IMR-90 (cell line): ENCODE results near the gene NDST3. TPM values are rescaled to one million over a fixed set of nuclear protein-coding genes. Genes with fewer than 3 reads are reported as not detected.

ENCODE experiments used
- ATAC-seq: fragments of 200-7000 bp; cut with Tn5 transposase; 2 replicates; pipeline ENCODE4 v1.9.1; 2020; ENCODE audit warnings: low read depth, mild to moderate bottlenecking, moderate library complexity
- BruUV-seq: library from RNA; stranded (reverse); fragments of 400-500 nt; replicated peaks from 2 replicates; lab custom pipeline; 2021; lab: Mats Ljungman, UMichigan
- CTCF ChIA-PET: fragments of 300-600 bp; formaldehyde crosslinking; extraction: SDS; loops from one replicate; lab custom pipeline; 2021; ENCODE audit warnings: antibody characterized with exemption; lab: Yijun Ruan, JAX
- POLR2A ChIA-PET: fragments of 300-600 bp; sonication (Branson Sonifier 250); formaldehyde crosslinking; loops from one replicate; lab custom pipeline; 2022; ENCODE audit warnings: antibody characterized with exemption; ENCODE audit not compliant: unreplicated experiment; lab: Charles Lee
- DNase-seq: peaks from one replicate; pipeline ENCODE4 v3.0.0; 2013
- H2AFZ ChIP-seq: replicated peaks from 2 replicates; pipeline ENCODE3; 2013; ENCODE audit warnings: low read length, mild to moderate bottlenecking; ENCODE audit not compliant: poor library complexity
- H2AK5ac ChIP-seq: 2 replicates; pipeline ENCODE4 v1.6.1; 2013; ENCODE audit warnings: low read depth, low read length, inconsistent platforms
- H2AK9ac ChIP-seq: replicated peaks from 2 replicates; pipeline ENCODE3; 2013; ENCODE audit warnings: mild to moderate bottlenecking, low read depth, low read length, moderate library complexity; ENCODE audit not compliant: poor library complexity
- H2BK120ac ChIP-seq: 2 replicates; pipeline ENCODE4 v1.6.1; 2013; ENCODE audit warnings: low read depth, low read length, inconsistent platforms
- H2BK15ac ChIP-seq: 3 replicates; pipeline ENCODE4 v1.6.1; 2013; ENCODE audit warnings: low read depth, low read length, inconsistent platforms
- H2BK20ac ChIP-seq: 2 replicates; pipeline ENCODE4 v1.6.1; 2013; ENCODE audit warnings: low read depth, mild to moderate bottlenecking, inconsistent platforms, low read length, moderate library complexity
- H2BK5ac ChIP-seq: 2 replicates; pipeline ENCODE4 v1.6.1; 2013; ENCODE audit warnings: mild to moderate bottlenecking, low read depth, low read length, inconsistent platforms; ENCODE audit not compliant: poor library complexity, severe bottlenecking
- H3K14ac ChIP-seq: replicated peaks from 2 replicates; pipeline ENCODE4 v1.6.1; 2013; ENCODE audit warnings: low read depth, low read length, inconsistent platforms
- H3K18ac ChIP-seq: 2 replicates; pipeline ENCODE4 v1.6.1; 2013; ENCODE audit warnings: low read depth, low read length, control low read depth
- H3K23ac ChIP-seq: 2 replicates; pipeline ENCODE4 v1.6.1; 2013; ENCODE audit warnings: low read depth, low read length, inconsistent platforms
- H3K27ac ChIP-seq: 2 replicates; pipeline ENCODE4 v1.5.1; 2013; ENCODE audit warnings: mild to moderate bottlenecking, control low read depth, low read length; ENCODE audit not compliant: insufficient read depth
- H3K27me3 ChIP-seq: 2 replicates; pipeline ENCODE4 v1.6.1; 2013; ENCODE audit warnings: low read length; ENCODE audit not compliant: control insufficient read depth, insufficient read depth
- H3K36me3 ChIP-seq: 2 replicates; pipeline ENCODE4 v1.6.1; 2013; ENCODE audit warnings: low read length, mixed read lengths; ENCODE audit not compliant: control insufficient read depth, insufficient read depth
- H3K4ac ChIP-seq: 2 replicates; pipeline ENCODE4 v1.6.1; 2013; ENCODE audit warnings: low read depth, low read length, inconsistent platforms
- H3K4me1 ChIP-seq: 2 replicates; pipeline ENCODE4 v1.6.1; 2013; ENCODE audit warnings: low read length, mixed read lengths; ENCODE audit not compliant: control insufficient read depth, insufficient read depth
- H3K4me2 ChIP-seq: 2 replicates; pipeline ENCODE4 v1.6.1; 2013; ENCODE audit warnings: low read depth, mild to moderate bottlenecking, control low read depth, low read length, moderate library complexity
- H3K4me3 ChIP-seq: 2 replicates; pipeline ENCODE4 v1.5.1; 2013; ENCODE audit warnings: low read depth, mild to moderate bottlenecking, control low read depth, low read length, moderate library complexity; ENCODE audit not compliant: insufficient read depth
- H3K56ac ChIP-seq: 2 replicates; pipeline ENCODE4 v1.6.1; 2013; ENCODE audit warnings: low read length, inconsistent platforms; ENCODE audit not compliant: insufficient read depth; ENCODE audit errors: extremely low read depth
- H3K79me1 ChIP-seq, 2 experiments: 2 replicates each; pipeline ENCODE4 v1.6.1; 2013; ENCODE audit warnings: low read length in 2 of 2, inconsistent platforms in 1 of 2, low read depth in 1 of 2
- H3K9ac ChIP-seq: 2 replicates; pipeline ENCODE4 v1.6.1; 2013; ENCODE audit warnings: low read depth, low read length, control low read depth
- H3K9me1 ChIP-seq: 2 replicates; pipeline ENCODE4 v1.6.1; 2013; ENCODE audit warnings: low read length, inconsistent platforms; ENCODE audit not compliant: insufficient read depth
- H3K9me3 ChIP-seq: 2 replicates; pipeline ENCODE4 v1.6.1; 2013; ENCODE audit warnings: low read length; ENCODE audit not compliant: control insufficient read depth, insufficient read depth
- H4K20me1 ChIP-seq: 2 replicates; pipeline ENCODE4 v1.6.1; 2013; ENCODE audit warnings: low read length, inconsistent platforms; ENCODE audit not compliant: insufficient read depth
- H4K5ac ChIP-seq: 2 replicates; pipeline ENCODE4 v1.6.1; 2013; ENCODE audit warnings: mild to moderate bottlenecking, low read depth, low read length, control low read depth
- H4K8ac ChIP-seq, 2 experiments: 2 replicates each; pipeline ENCODE4 v1.6.1; 2013; ENCODE audit warnings: low read depth in 2 of 2, low read length in 2 of 2, control low read depth in 1 of 2, inconsistent platforms in 1 of 2
- H4K91ac ChIP-seq: 2 replicates; pipeline ENCODE4 v1.6.1; 2013; ENCODE audit warnings: low read depth, low read length, inconsistent platforms; ENCODE audit not compliant: insufficient read depth
- BHLHE40 ChIP-seq: fragments of 150-350 bp; IDR thresholded peaks from 2 replicates; pipeline ENCODE4 v1.6.1; 2016; ENCODE audit warnings: mild to moderate bottlenecking, low read depth, low read length
- CEBPB ChIP-seq: IDR thresholded peaks from 2 replicates; pipeline ENCODE4 v1.6.1; 2012; ENCODE audit warnings: low read depth, low read length, improper control_type of control experiment
- CHD1 ChIP-seq: IDR thresholded peaks from 2 replicates; pipeline ENCODE4 v1.6.1; 2012; ENCODE audit warnings: low read depth, low read length, improper control_type of control experiment
- FOS ChIP-seq: fragments of 150-350 bp; IDR thresholded peaks from 2 replicates; pipeline ENCODE4 v1.6.1; 2016; ENCODE audit warnings: low read depth, low read length
- MAFK ChIP-seq: IDR thresholded peaks from 2 replicates; pipeline ENCODE4 v1.6.1; 2012; ENCODE audit warnings: low read depth, low read length, improper control_type of control experiment
- MAZ ChIP-seq: IDR thresholded peaks from 2 replicates; pipeline ENCODE4 v1.6.1; 2012; ENCODE audit warnings: low read depth, mild to moderate bottlenecking, low read length, improper control_type of control experiment, moderate library complexity, borderline replicate concordance
- MXI1 ChIP-seq: IDR thresholded peaks from 2 replicates; pipeline ENCODE4 v1.6.1; 2012; ENCODE audit warnings: low read depth, mild to moderate bottlenecking, low read length, moderate library complexity, borderline replicate concordance
- NFE2L2 ChIP-seq: fragments of 150-350 bp; IDR thresholded peaks from 2 replicates; pipeline ENCODE4 v1.6.1; 2016; ENCODE audit warnings: low read depth, mild to moderate bottlenecking, low read length
- POLR2A ChIP-seq: IDR thresholded peaks from 2 replicates; pipeline ENCODE4 v1.6.1; 2012; ENCODE audit warnings: mild to moderate bottlenecking, low read depth, low read length
- RAD21 ChIP-seq: IDR thresholded peaks from 2 replicates; pipeline ENCODE4 v1.6.1; 2012; ENCODE audit warnings: low read length, improper control_type of control experiment
- RCOR1 ChIP-seq: IDR thresholded peaks from 2 replicates; pipeline ENCODE4 v1.6.1; 2012; ENCODE audit warnings: mild to moderate bottlenecking, low read length, improper control_type of control experiment; ENCODE audit not compliant: insufficient replicate concordance
- RFX5 ChIP-seq: IDR thresholded peaks from 2 replicates; pipeline ENCODE4 v1.8.0; 2012; ENCODE audit warnings: low read depth, mild to moderate bottlenecking, low read length, moderate library complexity
- SMC3 ChIP-seq: fragments of 150-350 bp; IDR thresholded peaks from 2 replicates; pipeline ENCODE4 v1.6.1; 2016; ENCODE audit warnings: low read depth, mild to moderate bottlenecking, antibody characterized with exemption, low read length, moderate library complexity
- WGBS, 2 experiments: methylation state at CpG; one replicate each; pipeline versions ENCODE4 v1.1.5 to v1.1.7; 2013; ENCODE audit warnings: missing lambda C conversion rate in 2 of 2; ENCODE audit not compliant: insufficient read length in 1 of 2; ENCODE audit errors: extremely low coverage in 2 of 2; 5-methylcytosine and 5-hydroxymethylcytosine counted together
- dilution Hi-C: fragments of 300-500 bp; cut with HindIII; formaldehyde crosslinking; loops from one replicate; pipeline ENCODE4 v1.14.3; 2018; ENCODE audit warnings: low sequenced_read_pairs; ENCODE audit not compliant: unreplicated experiment
- in situ Hi-C: fragments of 300-500 bp; cut with MboI; formaldehyde crosslinking; loops from 3 replicates; pipeline ENCODE4 v1.14.3; 2019; ENCODE audit warnings: low sequenced_read_pairs, inconsistent platforms, mixed read lengths
- intact Hi-C: fragments of 100-400 bp; cut with micrococcal nuclease; formaldehyde crosslinking; loops from 2 replicates; pipeline ENCODE4 v1.10.0; 2022
- polyA plus RNA-seq, 3 experiments: library from polyadenylated mRNA; depleted of rRNA; stranded (reverse); fragments of >200 nt; gene quantifications; 2 replicates each; pipeline ENCODE4 v1.2.3, GENCODE V29; 2012; ENCODE audit warnings: low replicate concordance in 1 of 3
- total RNA-seq: library from RNA; depleted of rRNA; stranded (reverse); fragments of >200 nt; gene quantifications from 2 replicates; pipeline ENCODE4 v1.2.3, GENCODE V29; 2012
- TF ChIP-seq, protein P1 (sequence below): fragments of 150-350 bp; IDR thresholded peaks from 2 replicates; pipeline ENCODE4 v1.6.1; 2017; ENCODE audit warnings: mild to moderate bottlenecking, antibody characterized with exemption, low read length, low read depth
- TF ChIP-seq, protein P2 (sequence below): conservative IDR thresholded peaks from 2 replicates; pipeline ENCODE4 v1.5.1; 2012; ENCODE audit warnings: mild to moderate bottlenecking, low read depth, low read length, improper control_type of control experiment
- TF ChIP-seq, protein P3 (sequence below): fragments of 150-350 bp; IDR thresholded peaks from 2 replicates; pipeline ENCODE4 v1.6.1; 2016; ENCODE audit warnings: low read depth, mild to moderate bottlenecking, low read length, moderate library complexity, borderline replicate concordance

Gene NDST3
- total and polyA plus RNA-seq, 2 of the 4 experiments (the other 2 are of a cell fraction): 0.10 to 0.18 TPM

DNA sequence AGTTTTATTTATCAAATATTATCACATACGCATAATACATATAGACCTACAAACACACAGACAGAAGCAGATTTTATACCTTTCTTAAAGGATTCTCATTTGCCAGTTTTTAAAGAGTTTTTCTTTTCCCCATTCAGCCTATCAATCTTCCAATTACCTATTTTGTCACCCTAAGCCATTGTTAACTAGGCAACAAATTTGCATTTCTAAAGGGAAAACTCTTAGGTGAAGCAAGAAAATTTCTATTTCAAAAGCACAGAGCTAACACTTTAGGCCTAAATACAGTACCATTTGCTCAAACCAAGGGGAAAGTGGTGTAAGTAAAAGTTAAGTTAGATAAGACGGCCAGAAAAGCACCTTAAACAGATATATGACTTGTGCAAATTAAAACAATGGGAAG is 156.6 kb downstream of the NDST3 start:
- in situ Hi-C loops: no loop called here
- H2BK5ac ChIP-seq: no peak overlapping the region
- ChIA-PET CTCF (no interaction called here), POLR2A (no interaction called here)
- no peak overlapping the region for H2AFZ ChIP-seq
- H3K14ac ChIP-seq: no peak overlapping the region
- intact Hi-C loops: no loop called here
- no peaks in the 10 kb centered on the region for H3K36me3 ChIP-seq
- BruUV-seq: no TSS peak
- H3K79me1 ChIP-seq: no peaks in the 10 kb centered on the region
- no peak overlapping the region for H3K27ac ChIP-seq
- no peak overlapping the region for H3K4me3 ChIP-seq
- H3K9ac ChIP-seq: no peak overlapping the region
- H3K4ac ChIP-seq: no peak overlapping the region
- no peaks in the 10 kb centered on the region for H3K27me3 ChIP-seq
- H4K91ac ChIP-seq: no peak overlapping the region
- H3K9me3 ChIP-seq: no peaks in the 10 kb centered on the region
- no peak overlapping the region for H2BK120ac ChIP-seq
- no peaks in the 10 kb centered on the region for H3K4me1 ChIP-seq
- H2AK5ac ChIP-seq: no peak overlapping the region
- no peak overlapping the region for H3K56ac ChIP-seq
- no peak overlapping the region for H3K4me2 ChIP-seq
- H4K5ac ChIP-seq: no peak overlapping the region
- H4K8ac ChIP-seq: no peak overlapping the region
- no peak overlapping the region for H3K23ac ChIP-seq
- TF ChIP-seq MAFK (no peak), MXI1 (no peak), MAZ (no peak), RCOR1 (no peak), POLR2A (no peak), BHLHE40 (no peak), SMC3 (no peak), CEBPB (no peak), FOS (no peak), CHD1 (no peak), RAD21 (no peak), NFE2L2 (no peak), RFX5 (no peak)
- TF ChIP-seq, protein P1, sequence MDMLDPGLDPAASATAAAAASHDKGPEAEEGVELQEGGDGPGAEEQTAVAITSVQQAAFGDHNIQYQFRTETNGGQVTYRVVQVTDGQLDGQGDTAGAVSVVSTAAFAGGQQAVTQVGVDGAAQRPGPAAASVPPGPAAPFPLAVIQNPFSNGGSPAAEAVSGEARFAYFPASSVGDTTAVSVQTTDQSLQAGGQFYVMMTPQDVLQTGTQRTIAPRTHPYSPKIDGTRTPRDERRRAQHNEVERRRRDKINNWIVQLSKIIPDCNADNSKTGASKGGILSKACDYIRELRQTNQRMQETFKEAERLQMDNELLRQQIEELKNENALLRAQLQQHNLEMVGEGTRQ: no peak
- TF ChIP-seq, protein P2, sequence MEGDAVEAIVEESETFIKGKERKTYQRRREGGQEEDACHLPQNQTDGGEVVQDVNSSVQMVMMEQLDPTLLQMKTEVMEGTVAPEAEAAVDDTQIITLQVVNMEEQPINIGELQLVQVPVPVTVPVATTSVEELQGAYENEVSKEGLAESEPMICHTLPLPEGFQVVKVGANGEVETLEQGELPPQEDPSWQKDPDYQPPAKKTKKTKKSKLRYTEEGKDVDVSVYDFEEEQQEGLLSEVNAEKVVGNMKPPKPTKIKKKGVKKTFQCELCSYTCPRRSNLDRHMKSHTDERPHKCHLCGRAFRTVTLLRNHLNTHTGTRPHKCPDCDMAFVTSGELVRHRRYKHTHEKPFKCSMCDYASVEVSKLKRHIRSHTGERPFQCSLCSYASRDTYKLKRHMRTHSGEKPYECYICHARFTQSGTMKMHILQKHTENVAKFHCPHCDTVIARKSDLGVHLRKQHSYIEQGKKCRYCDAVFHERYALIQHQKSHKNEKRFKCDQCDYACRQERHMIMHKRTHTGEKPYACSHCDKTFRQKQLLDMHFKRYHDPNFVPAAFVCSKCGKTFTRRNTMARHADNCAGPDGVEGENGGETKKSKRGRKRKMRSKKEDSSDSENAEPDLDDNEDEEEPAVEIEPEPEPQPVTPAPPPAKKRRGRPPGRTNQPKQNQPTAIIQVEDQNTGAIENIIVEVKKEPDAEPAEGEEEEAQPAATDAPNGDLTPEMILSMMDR: no peak
- TF ChIP-seq, protein P3, sequence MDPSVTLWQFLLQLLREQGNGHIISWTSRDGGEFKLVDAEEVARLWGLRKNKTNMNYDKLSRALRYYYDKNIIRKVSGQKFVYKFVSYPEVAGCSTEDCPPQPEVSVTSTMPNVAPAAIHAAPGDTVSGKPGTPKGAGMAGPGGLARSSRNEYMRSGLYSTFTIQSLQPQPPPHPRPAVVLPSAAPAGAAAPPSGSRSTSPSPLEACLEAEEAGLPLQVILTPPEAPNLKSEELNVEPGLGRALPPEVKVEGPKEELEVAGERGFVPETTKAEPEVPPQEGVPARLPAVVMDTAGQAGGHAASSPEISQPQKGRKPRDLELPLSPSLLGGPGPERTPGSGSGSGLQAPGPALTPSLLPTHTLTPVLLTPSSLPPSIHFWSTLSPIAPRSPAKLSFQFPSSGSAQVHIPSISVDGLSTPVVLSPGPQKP: no peak
- H4K20me1 ChIP-seq: no peaks in the 10 kb centered on the region
- ATAC-seq (no peak), DNase-seq (no peak)
- WGBS, 2 experiments: 100% methylated on average over 1 of the region's 2 CpGs; no CpG with 5 or more reads in 1 of the 2 experiments
- no peak overlapping the region for H2BK15ac ChIP-seq
- H2BK20ac ChIP-seq: no peak overlapping the region
- dilution Hi-C loops: no loop called here
- H3K9me1 ChIP-seq: no peaks in the 10 kb centered on the region
- no peak overlapping the region for H3K18ac ChIP-seq
- H2AK9ac ChIP-seq: no peak overlapping the region
